ENCODE data around the gene AP3M1. TPM values are rescaled to one million over a fixed set of nuclear protein-coding genes. Genes with fewer than 3 reads are reported as not detected.
A peak's percentile ranks its signal among the peaks of the same experiment; 100 is the strongest.
"Not testable (repeated sequence)": the region's sequence is repeated elsewhere in the genome, so short reads cannot be mapped to it uniquely, and the experiment has no call there.

Gene AP3M1
- total RNA-seq, 2 experiments from 2014 or later = 41.9 to 42.0 TPM

GRCh38 chr10:74163319-74164068, 12.9 kb upstream of the AP3M1 start:
- ChIA-PET CTCF (no interaction called here), POLR2A (no interaction called here)
- no peak for DNase-seq
- Mint-ChIP-seq H3K9me3 (ENCODE audit: low read depth) (no peaks in the 10 kb centered on the region), H3K4me1 (peaks cover 17% of the 10 kb centered on the region), H3K4me3 (no peak overlapping the region), H3K27me3 (no peaks in the 10 kb centered on the region), H3K27ac (no peak overlapping the region), H3K36me3 (ENCODE audit: low read depth) (peaks cover 14% of the 10 kb centered on the region)
- intact Hi-C loops (cut with DNase I, micrococcal nuclease) = no loop called here
- no peak for ATAC-seq

GRCh38 chr10:74160013-74160412, 9.4 kb upstream of the AP3M1 start:
- Mint-ChIP-seq H3K9me3 (ENCODE audit: low read depth) (no peaks in the 10 kb centered on the region), H3K27ac (no peak overlapping the region), H3K36me3 (ENCODE audit: low read depth) (peaks cover 16% of the 10 kb centered on the region), H3K27me3 (no peaks in the 10 kb centered on the region), H3K4me3 (no peak overlapping the region), H3K4me1 (peaks cover 11% of the 10 kb centered on the region)
- POLR2A ChIA-PET = no interaction called here
- intact Hi-C loops (cut with DNase I, micrococcal nuclease) = no loop called here
- DNase-seq (no peak), ATAC-seq (no peak)
- CTCF ChIA-PET = no interaction called here

GRCh38 chr10:74156919-74157289, 6.3 kb upstream of the AP3M1 start:
- POLR2A ChIA-PET = interaction anchor here (0.6 to 1.3 kb wide), 2 partner anchors 11 to 21 kb away, joined by 3 to 4 read pairs; no protein-coding TSS in a partner anchor
- CTCF ChIA-PET = no interaction called here

GRCh38 chr10:74153676-74154075, 3.0 kb upstream of the AP3M1 start:
- intact Hi-C loops (cut with DNase I, micrococcal nuclease) = loop anchor here in 1 of 2 experiments (5.0 to 10.0 kb wide), 3 partner anchors 431 to 1079 kb away; partner anchors contain the start of gene SAMD8
- DNase-seq (no peak), ATAC-seq (no peak)
- H3K36me3 Mint-ChIP-seq (ENCODE audit: low read depth) = peaks cover 9% of the 10 kb centered on the region
- H3K27ac Mint-ChIP-seq = no peak overlapping the region
- ChIA-PET POLR2A (no interaction called here), CTCF (no interaction called here)
- H3K27me3 Mint-ChIP-seq = no peaks in the 10 kb centered on the region
- H3K9me3 Mint-ChIP-seq (ENCODE audit: low read depth) = no peaks in the 10 kb centered on the region
- no peak overlapping the region for H3K4me3 Mint-ChIP-seq
- peaks cover 25% of the 10 kb centered on the region for H3K4me1 Mint-ChIP-seq

More at GRCh38 chr10:74156919-74157289, 6.3 kb upstream of the AP3M1 start:
- peaks cover 20% of the 10 kb centered on the region for H3K36me3 Mint-ChIP-seq (ENCODE audit: low read depth)
- DNase-seq (no peak), ATAC-seq (no peak)
- H3K9me3 Mint-ChIP-seq (ENCODE audit: low read depth) = no peaks in the 10 kb centered on the region
- H3K27me3 Mint-ChIP-seq = no peaks in the 10 kb centered on the region
- H3K27ac Mint-ChIP-seq = no peak overlapping the region
- peaks cover 23% of the 10 kb centered on the region for H3K4me1 Mint-ChIP-seq
- no peak overlapping the region for H3K4me3 Mint-ChIP-seq
- intact Hi-C loops (cut with DNase I, micrococcal nuclease) = loop anchor here in 1 of 2 experiments (10.0 kb wide), 1 partner anchor 428 kb away; no protein-coding TSS in a partner anchor

- ATAC-seq (no peak), DNase-seq (no peak)
- ChIA-PET CTCF (no interaction called here), POLR2A (no interaction called here)
- H3K27ac Mint-ChIP-seq = no peak overlapping the region
- H3K36me3 Mint-ChIP-seq (ENCODE audit: low read depth) = peaks cover 10% of the 10 kb centered on the region
- H3K9me3 Mint-ChIP-seq (ENCODE audit: low read depth) = no peaks in the 10 kb centered on the region
- intact Hi-C loops (cut with DNase I, micrococcal nuclease) = loop anchor here in 1 of 2 experiments (5.0 to 10.0 kb wide), 3 partner anchors 432 to 1079 kb away; partner anchors contain the start of gene SAMD8
- no peaks in the 10 kb centered on the region for H3K27me3 Mint-ChIP-seq
- peak overlapping the region; percentile 3 for H3K4me3 Mint-ChIP-seq
- peaks cover 31% of the 10 kb centered on the region for H3K4me1 Mint-ChIP-seq
These were observed 2.5 kb upstream of the AP3M1 start for GRCh38 chr10:74153123-74153522.

GRCh38 chr10:74151879-74152722, 1.5 kb upstream of the AP3M1 start:
- DNase-seq (no peak), ATAC-seq (no peak)
- Mint-ChIP-seq H3K27me3 (no peaks in the 10 kb centered on the region), H3K4me1 (peaks cover 40% of the 10 kb centered on the region), H3K9me3 (ENCODE audit: low read depth) (no peaks in the 10 kb centered on the region), H3K27ac (peak overlapping the region; percentile 85), H3K36me3 (ENCODE audit: low read depth) (peaks cover 13% of the 10 kb centered on the region), H3K4me3 (no peak overlapping the region)
- ChIA-PET POLR2A (interaction anchor here (0.5 to 0.6 kb wide), 2 partner anchors 273 to 968 kb away, joined by 3 to 6 read pairs; no protein-coding TSS in a partner anchor), CTCF (interaction anchor here (0.8 to 1.8 kb wide), 2 partner anchors 24 to 1085 kb away, joined by 3 to 8 read pairs; no protein-coding TSS in a partner anchor)
- intact Hi-C loops (cut with DNase I, micrococcal nuclease) = loop anchor here (1.0 to 10.0 kb wide), 12 partner anchors 24 to 1082 kb away; partner anchors contain the start of genes KAT6B (in 1 of the 2), NDST2 (in 1 of the 2), SAMD8 (in 1 of the 2) and SEC24C (in 1 of the 2)

GRCh38 chr10:74150990-74151878, 606 bp upstream of the AP3M1 start, which contains the start of gene ADK:
Gene ADK (plus strand): TSS chr10:74151221. CDS start chr10:74151279, 58 bp downstream.
- CTCF ChIA-PET = interaction anchor here (0.6 to 1.8 kb wide), 5 partner anchors 16 to 1085 kb away, joined by 3 to 8 read pairs (median 4); no protein-coding TSS in a partner anchor

GRCh38 chr10:74146980-74147379, 3.6 kb downstream of the AP3M1 start:
- H3K4me3 Mint-ChIP-seq; ATAC-seq; intact Hi-C loops (cut with DNase I, micrococcal nuclease); H3K27ac Mint-ChIP-seq; H3K9me3 Mint-ChIP-seq (ENCODE audit: low read depth); DNase-seq; H3K27me3 Mint-ChIP-seq: not testable (repeated sequence)
- POLR2A ChIA-PET = interaction anchor here (0.6 kb wide), 1 partner anchor 186 kb away, joined by 4 read pairs; no protein-coding TSS in a partner anchor
- CTCF ChIA-PET = interaction anchor here (0.9 kb wide), 1 partner anchor 20 kb away, joined by 3 read pairs; no protein-coding TSS in a partner anchor
- peaks cover 33% of the 10 kb centered on the region for H3K4me1 Mint-ChIP-seq
- peaks cover 15% of the 10 kb centered on the region for H3K36me3 Mint-ChIP-seq (ENCODE audit: low read depth)

More at GRCh38 chr10:74150990-74151878, 606 bp upstream of the AP3M1 start, which contains the start of gene ADK:
- Mint-ChIP-seq H3K36me3 (ENCODE audit: low read depth) (peaks cover 14% of the 10 kb centered on the region), H3K4me3 (no peak within 1 kb of the TSS), H3K9me3 (ENCODE audit: low read depth) (no peaks in the 10 kb centered on the region), H3K4me1 (peaks cover 45% of the 10 kb centered on the region), H3K27ac (peak within 1 kb of the TSS; percentile 85), H3K27me3 (no peaks in the 10 kb centered on the region)
- ATAC-seq (peak; percentile 97), DNase-seq (peak; percentile 100)
- intact Hi-C loops (cut with DNase I, micrococcal nuclease) = loop anchor here (1.0 to 10.0 kb wide), 16 partner anchors 25 to 1083 kb away; partner anchors contain the start of genes SAMD8 (in 2 of the 2), KAT6B (in 1 of the 2), NDST2 (in 1 of the 2) and SEC24C (in 1 of the 2)
- POLR2A ChIA-PET = interaction anchor here (0.5 to 3.8 kb wide), 6 partner anchors 18 to 969 kb away, joined by 3 to 19 read pairs (median 4); no protein-coding TSS in a partner anchor

- H3K4me3 Mint-ChIP-seq = no peak overlapping the region
- no peaks in the 10 kb centered on the region for H3K9me3 Mint-ChIP-seq (ENCODE audit: low read depth)
- intact Hi-C loops (cut with DNase I, micrococcal nuclease) = no loop called here
- peaks cover 35% of the 10 kb centered on the region for H3K4me1 Mint-ChIP-seq
- peaks cover 17% of the 10 kb centered on the region for H3K36me3 Mint-ChIP-seq (ENCODE audit: low read depth)
- no peaks in the 10 kb centered on the region for H3K27me3 Mint-ChIP-seq
- CTCF ChIA-PET = interaction anchor here (0.8 to 1.6 kb wide), 2 partner anchors 10 to 24 kb away, joined by 3 to 6 read pairs; no protein-coding TSS in a partner anchor
- DNase-seq (no peak), ATAC-seq (no peak)
- H3K27ac Mint-ChIP-seq = no peak overlapping the region
- POLR2A ChIA-PET = no interaction called here
These were observed 5.5 kb downstream of the AP3M1 start for GRCh38 chr10:74145133-74145532.

- peaks cover 7% of the 10 kb centered on the region for H3K4me1 Mint-ChIP-seq
- peaks cover 27% of the 10 kb centered on the region for H3K36me3 Mint-ChIP-seq (ENCODE audit: low read depth)
- intact Hi-C loops (cut with DNase I, micrococcal nuclease) = no loop called here
- H3K27ac Mint-ChIP-seq = no peak overlapping the region
- DNase-seq (no peak), ATAC-seq (no peak)
- no peak overlapping the region for H3K4me3 Mint-ChIP-seq
- H3K9me3 Mint-ChIP-seq (ENCODE audit: low read depth) = no peaks in the 10 kb centered on the region
- POLR2A ChIA-PET = no interaction called here
- H3K27me3 Mint-ChIP-seq = no peaks in the 10 kb centered on the region
- CTCF ChIA-PET = no interaction called here
These were observed 10.1 kb downstream of the AP3M1 start for GRCh38 chr10:74140553-74140952.

Measured in activated CD4-positive, alpha-beta T cell treated with anti-CD3 and anti-CD28 coated beads for 36 hours (primary cell).